Mesenchymal stem cell (in vitro differentiated cells and primary cell): ENCODE results near the gene AMACR.

ENCODE experiments used
- DNase-seq: peaks from one replicate; pipeline ENCODE4 v3.0.0-alpha.2; 2013
- H2AFZ ChIP-seq: one replicate; pipeline ENCODE4 v1.6.1; 2013; ENCODE audit warnings: low read depth, mild to moderate bottlenecking, control low read depth, inconsistent platforms, low read length, moderate library complexity
- H2AK5ac ChIP-seq: 2 replicates; pipeline ENCODE4 v1.6.1; 2013; ENCODE audit warnings: low read length, moderate library complexity, mild to moderate bottlenecking, inconsistent platforms; ENCODE audit not compliant: severe bottlenecking
- H2BK120ac ChIP-seq: one replicate; pipeline ENCODE4 v1.6.1; 2013; ENCODE audit warnings: low read depth, mild to moderate bottlenecking, inconsistent platforms, low read length, moderate library complexity
- H2BK12ac ChIP-seq, 2 experiments: one replicate each; pipeline ENCODE4 v1.6.1; 2013; ENCODE audit warnings: inconsistent platforms in 2 of 2, low read length in 2 of 2, mild to moderate bottlenecking in 2 of 2, moderate library complexity in 2 of 2, control low read depth in 1 of 2
- H2BK15ac ChIP-seq: one replicate; pipeline ENCODE4 v1.6.1; 2013; ENCODE audit warnings: mild to moderate bottlenecking, low read depth, inconsistent platforms; ENCODE audit not compliant: poor library complexity, severe bottlenecking
- H2BK5ac ChIP-seq: 2 replicates; pipeline ENCODE4 v1.6.1; 2013; ENCODE audit warnings: low read depth, mild to moderate bottlenecking, low read length, control low read depth, inconsistent platforms; ENCODE audit not compliant: poor library complexity, severe bottlenecking
- H3K14ac ChIP-seq, 2 experiments: one replicate each; pipeline ENCODE4 v1.6.1; 2013; ENCODE audit warnings: inconsistent platforms in 2 of 2, low read length in 2 of 2, control low read depth in 1 of 2, mild to moderate bottlenecking in 1 of 2, moderate library complexity in 1 of 2
- H3K18ac ChIP-seq, 2 experiments: one replicate each; pipeline ENCODE4 v1.6.1; 2013; ENCODE audit warnings: inconsistent platforms in 2 of 2, low read length in 2 of 2, control low read depth in 1 of 2, low read depth in 1 of 2, mild to moderate bottlenecking in 1 of 2
- H3K23ac ChIP-seq, 2 experiments: one replicate each; pipeline ENCODE4 v1.6.1; 2013; ENCODE audit warnings: inconsistent platforms in 2 of 2, low read length in 2 of 2, mild to moderate bottlenecking in 2 of 2, moderate library complexity in 2 of 2, control low read depth in 1 of 2
- H3K27ac ChIP-seq: 2 replicates; pipeline ENCODE4 v1.5.1; 2013; ENCODE audit warnings: mild to moderate bottlenecking, moderate library complexity, low read length, control low read depth, inconsistent platforms; ENCODE audit not compliant: poor library complexity, severe bottlenecking
- H3K27me3 ChIP-seq, 2 experiments: 2 replicates each; pipeline versions ENCODE4 v1.6.1 to v1.7.0; 2013; ENCODE audit warnings: low read length in 2 of 2, mild to moderate bottlenecking in 2 of 2, moderate library complexity in 2 of 2, control low read depth in 1 of 2, inconsistent platforms in 1 of 2; ENCODE audit not compliant: control insufficient read depth in 1 of 2, insufficient read depth in 1 of 2
- H3K36me3 ChIP-seq, 2 experiments: 2 replicates each; pipeline versions ENCODE4 v1.6.1 to v1.7.0; 2013; ENCODE audit warnings: low read length in 2 of 2, control low read depth in 1 of 2, inconsistent platforms in 1 of 2, low read depth in 1 of 2, mild to moderate bottlenecking in 1 of 2; ENCODE audit not compliant: insufficient read depth in 2 of 2, control insufficient read depth in 1 of 2
- H3K4ac ChIP-seq, 2 experiments: one replicate each; pipeline ENCODE4 v1.6.1; 2013; ENCODE audit warnings: inconsistent platforms in 2 of 2, low read length in 2 of 2, mild to moderate bottlenecking in 2 of 2, moderate library complexity in 2 of 2, control low read depth in 1 of 2, low read depth in 1 of 2
- H3K4me1 ChIP-seq: 2 replicates; pipeline ENCODE4 v1.6.1; 2013; ENCODE audit warnings: low read depth, low read length, control low read depth; ENCODE audit not compliant: control insufficient read depth, insufficient read depth
- H3K4me2 ChIP-seq: 2 replicates; pipeline ENCODE4 v1.6.1; 2013; ENCODE audit warnings: low read length, mild to moderate bottlenecking, inconsistent platforms; ENCODE audit not compliant: poor library complexity, severe bottlenecking
- H3K4me3 ChIP-seq, 2 experiments: 2 replicates each; pipeline versions ENCODE4 v1.5.1 to v1.7.0; 2013; ENCODE audit warnings: low read length in 2 of 2, mild to moderate bottlenecking in 2 of 2, control low read depth in 1 of 2, low read depth in 1 of 2; ENCODE audit not compliant: insufficient read depth in 1 of 2
- H3K79me1 ChIP-seq: replicated peaks from 2 replicates; pipeline ENCODE4 v1.6.1; 2013; ENCODE audit warnings: mild to moderate bottlenecking, control low read depth, low read length, inconsistent platforms; ENCODE audit not compliant: poor library complexity, severe bottlenecking
- H3K9ac ChIP-seq: 2 replicates; pipeline ENCODE4 v1.7.0; 2013; ENCODE audit warnings: mild to moderate bottlenecking, low read length, moderate library complexity
- H3K9me3 ChIP-seq: 2 replicates; pipeline ENCODE4 v1.7.0; 2013; ENCODE audit warnings: mild to moderate bottlenecking, low read length; ENCODE audit not compliant: control insufficient read depth
- H4K8ac ChIP-seq: one replicate; pipeline ENCODE4 v1.6.1; 2013; ENCODE audit warnings: inconsistent platforms, mild to moderate bottlenecking, low read length, moderate library complexity
- H4K91ac ChIP-seq: one replicate; pipeline ENCODE4 v1.6.1; 2013; ENCODE audit warnings: mild to moderate bottlenecking, low read length, inconsistent platforms
- WGBS: methylation state at CpG from one replicate; pipeline ENCODE4 v1.1.7; 2013; ENCODE audit warnings: mixed read lengths; 5-methylcytosine and 5-hydroxymethylcytosine counted together

The AMACR gene

GRCh38 chr5:34043099-34043876 is 35.4 kb upstream of the AMACR start, which contains the start of gene C1QTNF3:
C1QTNF3 (minus strand) TSS chr5:34043213; CDS start chr5:34043125, 88 bp downstream.
- no peak within 1 kb of the TSS for H3K27ac ChIP-seq
- H4K91ac ChIP-seq, result no peak within 1 kb of the TSS
- peak within 1 kb of the TSS in 1 of 2 experiments; percentile 33 for H3K4me3 ChIP-seq
- H3K36me3 ChIP-seq, result no peaks in the 10 kb centered on the region
- H4K8ac ChIP-seq, result no peak within 1 kb of the TSS
- H3K18ac ChIP-seq, result no peak within 1 kb of the TSS
- no peak for DNase-seq
- no peak within 1 kb of the TSS for H3K4ac ChIP-seq
- peaks cover 9% of the 10 kb centered on the region for H3K4me1 ChIP-seq
- H2BK5ac ChIP-seq, result no peak within 1 kb of the TSS
- H2AK5ac ChIP-seq, result peak within 1 kb of the TSS; percentile 41
- no peaks in the 10 kb centered on the region for H3K79me1 ChIP-seq
- no peak within 1 kb of the TSS for H2BK12ac ChIP-seq
- H3K9me3 ChIP-seq, result no peaks in the 10 kb centered on the region
- WGBS, result 63% methylated on average over 6 of the region's 10 CpGs
- H2BK120ac ChIP-seq, result no peak within 1 kb of the TSS
- H3K27me3 ChIP-seq, result no peaks in the 10 kb centered on the region
- peak within 1 kb of the TSS; percentile 43 for H3K9ac ChIP-seq
- no peak within 1 kb of the TSS for H3K4me2 ChIP-seq
- no peak within 1 kb of the TSS for H3K14ac ChIP-seq
- H3K23ac ChIP-seq, result no peak within 1 kb of the TSS
- no peak within 1 kb of the TSS for H2AFZ ChIP-seq
- H2BK15ac ChIP-seq, result no peak within 1 kb of the TSS

- Histone ChIP-seq H3K4me1 (peaks cover 9% of the 10 kb centered on the region), H3K4me2 (no peak overlapping the region), H3K36me3 (no peaks in the 10 kb centered on the region), H2BK12ac (no peak overlapping the region), H2BK15ac (no peak overlapping the region), H3K27me3 (no peaks in the 10 kb centered on the region), H4K8ac (no peak overlapping the region), H3K27ac (no peak overlapping the region), H3K23ac (no peak overlapping the region), H3K9ac (peak overlapping the region; percentile 43), H3K9me3 (no peaks in the 10 kb centered on the region), H3K14ac (no peak overlapping the region), H2BK5ac (no peak overlapping the region), H3K4me3 (peak overlapping the region in 1 of 2 experiments; percentile 33), H3K18ac (no peak overlapping the region), H2AK5ac (no peak overlapping the region), H3K4ac (no peak overlapping the region), H2AFZ (no peak overlapping the region), H4K91ac (no peak overlapping the region), H2BK120ac (no peak overlapping the region), H3K79me1 (no peaks in the 10 kb centered on the region)
- WGBS, result 98% methylated on average over 7 of the region's 7 CpGs
- DNase-seq, result no peak
These were observed 34.5 kb upstream of the AMACR start for GRCh38 chr5:34042321-34042720.

GRCh38 chr5:34041247-34041972 is 33.6 kb upstream of the AMACR start:
- Histone ChIP-seq H2AK5ac (peak overlapping the region; percentile 12), H4K8ac (no peak overlapping the region), H2BK120ac (no peak overlapping the region), H2BK15ac (no peak overlapping the region), H3K36me3 (no peaks in the 10 kb centered on the region), H3K18ac (no peak overlapping the region), H3K23ac (no peak overlapping the region), H3K4ac (no peak overlapping the region), H3K14ac (no peak overlapping the region), H3K27me3 (no peaks in the 10 kb centered on the region), H3K79me1 (no peaks in the 10 kb centered on the region), H3K4me2 (no peak overlapping the region), H3K9ac (no peak overlapping the region), H2BK12ac (no peak overlapping the region), H2AFZ (no peak overlapping the region), H3K4me1 (peaks cover 7% of the 10 kb centered on the region), H3K27ac (no peak overlapping the region), H2BK5ac (no peak overlapping the region), H4K91ac (no peak overlapping the region), H3K9me3 (no peaks in the 10 kb centered on the region), H3K4me3 (no peak overlapping the region)
- 100% methylated on average over 1 of the region's 1 CpG for WGBS
- no peak for DNase-seq

GRCh38 chr5:34040472-34040871 is 32.6 kb upstream of the AMACR start:
- Histone ChIP-seq H2BK12ac (no peak overlapping the region), H3K79me1 (no peaks in the 10 kb centered on the region), H2AK5ac (no peak overlapping the region), H2BK15ac (no peak overlapping the region), H3K4me1 (peaks cover 7% of the 10 kb centered on the region), H3K9me3 (no peaks in the 10 kb centered on the region), H3K4me3 (no peak overlapping the region), H2BK5ac (no peak overlapping the region), H4K91ac (no peak overlapping the region), H3K4ac (no peak overlapping the region), H3K23ac (no peak overlapping the region), H2BK120ac (no peak overlapping the region), H3K36me3 (peaks cover 0 to under 1% of the 10 kb centered on the region in 2 experiments), H3K14ac (no peak overlapping the region), H2AFZ (no peak overlapping the region), H3K27me3 (no peaks in the 10 kb centered on the region), H4K8ac (no peak overlapping the region), H3K9ac (no peak overlapping the region), H3K27ac (peak overlapping the region; percentile 48), H3K18ac (no peak overlapping the region), H3K4me2 (no peak overlapping the region)
- WGBS, result 85% methylated on average over 3 of the region's 3 CpGs
- no peak for DNase-seq
